Left lobe of liver (tissue), 2 donors: ENCODE measurements around the gene OSCP1. TPM values are rescaled to one million over a fixed set of nuclear protein-coding genes. Genes with fewer than 3 reads are reported as not detected.
A peak's percentile ranks its signal among the peaks of the same experiment; 100 is the strongest.

Experiments used
- ATAC-seq: fragments of 200-7000 bp; cut with Tn5 transposase; one replicate; pipeline ENCODE4 v1.9.1; 2020; ENCODE audit warnings: mild to moderate bottlenecking, moderate library complexity
- DNase-seq: peaks from one replicate; pipeline ENCODE4 v3.0.0-alpha.2; 2020; ENCODE audit warnings: low spot score
- total RNA-seq: library from RNA; stranded (reverse); gene quantifications from one replicate; pipeline ENCODE4 v1.2.1, GENCODE V29; 2021
- donor health status: DM: no; HTN: no; CAD: no; lungs with moderate emphysema.
- donor health status: DM: no; HTN: yes; CAD: no.

OSCP1 gene
- total RNA-seq, 1 donor from 2014 or later = 1.2 TPM

DNA sequence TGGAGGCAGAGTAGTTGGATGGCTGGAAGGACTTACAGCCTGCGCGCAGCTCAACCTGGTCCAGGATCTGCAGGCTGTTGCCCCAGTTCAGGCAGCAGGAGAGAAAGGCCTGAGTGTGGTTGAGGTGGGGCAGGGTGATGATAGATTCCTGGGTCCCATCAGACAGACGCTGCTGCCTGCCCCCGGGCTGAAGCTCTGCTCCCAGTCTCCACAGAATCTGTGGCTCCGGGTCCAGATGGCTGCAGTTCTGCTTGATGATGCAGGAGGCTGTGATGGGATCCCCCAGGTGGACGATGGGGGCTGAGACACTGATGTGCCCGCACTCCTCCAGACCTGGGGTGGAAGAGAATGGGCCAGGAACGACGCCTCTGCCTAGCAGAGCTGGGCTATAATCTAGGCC is 25.1 kb upstream of the OSCP1 start:
- no peak for ATAC-seq
- no peak for DNase-seq

GRCh38 chr1:36472656-36473055 is 22.4 kb upstream of the OSCP1 start:
- DNase-seq (no peak), ATAC-seq (no peak)

GRCh38 chr1:36471830-36472641 is 21.8 kb upstream of the OSCP1 start:
- DNase-seq = no peak
- ATAC-seq = no peak

DNA sequence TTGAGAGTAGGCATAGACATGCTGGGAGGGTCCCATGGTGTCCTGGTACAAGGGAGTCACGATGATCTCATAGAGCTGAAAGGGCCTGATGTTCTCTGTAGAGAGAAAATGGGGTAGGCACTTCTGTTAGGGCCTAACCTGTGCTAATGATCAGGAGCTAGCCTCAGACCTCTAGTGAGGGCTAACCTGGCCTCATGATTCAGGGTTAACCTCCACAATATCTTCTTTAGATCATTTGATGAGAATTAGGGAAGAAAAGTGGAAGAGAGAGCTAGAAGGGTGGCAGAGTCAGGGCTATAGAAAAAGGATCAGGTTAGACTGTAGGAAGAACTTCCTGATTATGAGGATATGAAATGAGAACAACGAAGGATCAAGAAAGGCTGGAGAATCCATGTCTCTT is 18.9 kb upstream of the OSCP1 start:
- no peak for ATAC-seq
- DNase-seq = no peak

- no peak for ATAC-seq
- no peak for DNase-seq
Measured at GRCh38 chr1:36467700-36468455, 17.6 kb upstream of the OSCP1 start.

DNA sequence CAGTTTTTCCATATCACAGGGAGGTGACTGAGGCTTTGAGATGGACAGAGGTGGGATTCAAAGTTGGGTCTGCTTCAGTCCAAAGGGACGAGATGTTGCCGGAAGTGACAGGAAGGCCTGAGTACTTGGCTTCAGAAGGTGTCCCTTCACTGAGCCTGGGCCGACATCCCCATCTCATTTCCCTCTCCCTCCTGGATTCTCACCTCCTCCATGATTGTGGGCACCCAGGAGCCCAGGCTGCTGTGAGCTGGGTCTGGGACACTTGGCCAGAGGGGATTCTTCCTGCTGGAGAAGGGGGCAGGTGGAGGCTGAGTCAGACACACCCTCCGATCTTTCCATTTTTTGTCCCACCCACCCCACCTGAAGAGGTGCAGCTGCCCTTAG is 16.8 kb upstream of the OSCP1 start:
- ATAC-seq (no peak), DNase-seq (no peak)

GRCh38 chr1:36466370-36467026 is 16.2 kb upstream of the OSCP1 start:
- DNase-seq (no peak), ATAC-seq (no peak)

DNA sequence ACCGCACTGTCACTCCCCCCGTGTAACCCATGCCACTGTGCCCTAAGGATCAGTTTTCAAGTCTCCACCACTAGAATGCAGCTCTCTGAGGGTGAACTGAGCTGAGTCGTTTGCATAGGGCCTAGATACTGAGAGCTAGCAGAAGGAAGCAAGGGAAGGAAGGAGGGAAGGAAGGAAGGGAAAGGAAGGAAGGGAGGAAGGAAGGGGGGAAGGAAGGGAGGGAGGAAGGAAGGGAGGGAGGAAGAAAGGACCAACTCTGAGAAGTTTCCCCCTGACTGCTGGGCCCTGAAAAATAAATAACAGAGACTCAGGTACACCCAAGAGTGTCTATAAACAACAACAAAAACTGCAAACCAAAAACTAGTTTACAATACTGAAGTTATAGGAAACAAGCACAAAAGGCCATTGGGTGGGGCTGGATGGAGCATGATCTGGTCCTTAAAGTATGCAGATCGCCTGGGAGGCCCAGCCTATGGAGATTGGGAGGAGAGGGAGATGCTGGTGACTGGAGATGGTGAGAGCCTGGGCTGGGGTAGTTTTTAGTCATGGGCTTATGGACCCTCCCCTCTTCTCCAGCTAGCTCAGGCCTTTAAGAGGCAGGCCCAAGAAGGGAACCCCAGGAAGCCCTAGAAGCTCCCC is 15.6 kb upstream of the OSCP1 start:
- ATAC-seq = no peak
- no peak for DNase-seq

GRCh38 chr1:36464605-36465393 is 14.5 kb upstream of the OSCP1 start:
- ATAC-seq = peak; percentile 45
- no peak for DNase-seq

DNA sequence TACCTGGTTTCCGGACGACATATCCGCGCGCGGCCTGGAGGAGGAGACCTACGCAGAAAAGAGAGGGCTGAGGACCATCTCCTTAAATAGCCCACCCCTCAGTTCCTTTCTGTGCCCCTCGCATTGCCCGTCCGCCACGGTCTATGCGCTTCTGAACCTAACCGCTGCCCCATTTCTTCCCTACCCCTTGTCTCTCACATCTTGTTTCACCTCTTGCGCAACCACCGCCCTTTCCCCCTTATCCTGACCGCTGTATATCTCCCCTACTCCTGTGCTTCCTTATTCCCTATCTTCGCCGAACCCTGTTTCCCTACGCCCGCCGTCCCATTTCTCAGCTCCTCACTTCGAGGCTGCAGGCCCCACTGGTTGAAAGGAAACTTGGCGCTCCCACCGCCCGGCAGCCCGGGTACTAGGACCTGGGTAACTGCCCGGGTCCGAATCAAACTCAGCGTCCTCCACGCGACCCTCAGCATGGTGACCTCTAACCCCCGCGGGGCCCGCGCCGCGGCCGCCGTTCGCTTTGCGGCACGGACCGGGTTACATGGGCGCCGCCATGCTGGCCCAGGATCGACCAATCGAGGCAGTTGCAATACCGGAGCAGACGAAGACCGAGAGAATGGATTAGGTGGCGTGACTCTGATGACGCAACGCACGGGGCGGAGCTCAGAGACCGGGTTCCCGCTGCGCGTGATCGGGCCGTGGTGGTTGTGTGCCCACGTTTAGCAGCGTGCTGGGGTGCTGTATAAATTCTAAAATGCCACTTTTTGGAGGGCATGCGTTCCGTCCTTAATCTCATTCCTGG is 13.8 kb upstream of the OSCP1 start, which contains the start of gene MRPS15:
Gene MRPS15, minus strand, starts transcription at position 582 of the 802 bp plus-strand sequence. Its CDS starts 109 bp downstream, at position 473.
- ATAC-seq = peak; percentile 95
- DNase-seq = peak; percentile 97

GRCh38 chr1:36463463-36463802 is 13.2 kb upstream of the OSCP1 start:
- ATAC-seq (peak; percentile 3), DNase-seq (no peak)

DNA sequence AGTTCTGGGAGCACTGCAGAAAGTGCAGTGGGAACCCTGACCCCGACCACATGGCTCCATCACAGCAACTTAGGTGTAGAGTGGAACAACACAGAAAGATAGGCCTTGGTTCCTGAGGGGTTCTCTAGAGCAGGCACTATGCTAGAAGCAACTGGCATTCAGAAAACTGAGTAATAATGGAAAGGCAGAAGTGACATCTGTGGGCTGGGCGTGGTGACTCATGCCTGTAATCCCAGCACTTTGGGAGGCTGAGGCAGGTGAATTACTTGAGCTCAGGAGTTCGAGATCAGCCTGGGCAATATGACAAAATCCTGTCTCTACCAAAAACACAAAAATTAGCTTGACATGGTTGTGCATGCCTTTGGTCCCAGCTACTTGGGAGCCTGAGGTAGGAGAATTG is 8.7 kb upstream of the OSCP1 start:
- DNase-seq (no peak), ATAC-seq (no peak)

DNA sequence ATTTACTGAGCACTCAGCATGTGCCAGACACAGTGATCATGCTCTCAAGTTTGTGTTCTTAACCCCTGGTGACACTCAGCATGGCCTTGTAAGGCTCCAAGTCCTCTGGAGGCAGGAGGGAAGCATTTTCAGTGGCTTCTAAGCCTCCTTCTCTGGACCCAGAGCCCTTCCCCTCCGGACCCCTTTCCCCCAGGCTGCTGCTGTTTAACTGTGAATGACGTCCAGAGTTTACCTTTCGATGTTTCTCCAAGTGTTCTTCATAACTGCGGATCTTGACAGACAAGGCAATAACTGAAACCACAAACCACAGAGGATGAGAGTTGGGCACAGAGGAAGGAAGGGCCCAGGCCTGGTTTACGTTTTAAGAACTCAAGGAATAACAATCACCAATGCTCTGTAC is 7.4 kb upstream of the OSCP1 start:
- ATAC-seq (no peak), DNase-seq (no peak)

- no peak for DNase-seq
- ATAC-seq = no peak
Measured at GRCh38 chr1:36456391-36456928, 6.2 kb upstream of the OSCP1 start.

DNA sequence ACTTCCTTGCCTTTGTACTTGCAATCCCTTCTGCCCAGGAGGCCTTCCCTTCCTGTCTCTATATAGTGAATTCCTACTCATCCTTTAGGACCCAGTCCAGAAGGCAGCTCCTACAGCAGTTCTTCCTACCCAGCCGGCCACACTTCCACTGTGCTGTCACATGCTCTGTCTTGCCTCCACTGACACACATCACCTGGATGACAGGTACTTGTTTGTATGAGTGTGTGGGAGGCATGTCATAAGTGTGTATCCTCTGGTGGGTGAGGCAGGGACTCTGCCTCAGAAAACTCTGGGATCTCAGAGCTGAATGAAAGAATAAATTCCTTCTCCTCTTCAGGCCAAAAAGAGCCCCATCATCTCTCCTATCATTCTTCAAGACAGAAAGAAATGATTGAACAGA is 5.1 kb upstream of the OSCP1 start:
- DNase-seq (no peak), ATAC-seq (no peak)

- DNase-seq (no peak), ATAC-seq (no peak)
Measured at GRCh38 chr1:36453600-36454388, 3.5 kb upstream of the OSCP1 start.

DNA sequence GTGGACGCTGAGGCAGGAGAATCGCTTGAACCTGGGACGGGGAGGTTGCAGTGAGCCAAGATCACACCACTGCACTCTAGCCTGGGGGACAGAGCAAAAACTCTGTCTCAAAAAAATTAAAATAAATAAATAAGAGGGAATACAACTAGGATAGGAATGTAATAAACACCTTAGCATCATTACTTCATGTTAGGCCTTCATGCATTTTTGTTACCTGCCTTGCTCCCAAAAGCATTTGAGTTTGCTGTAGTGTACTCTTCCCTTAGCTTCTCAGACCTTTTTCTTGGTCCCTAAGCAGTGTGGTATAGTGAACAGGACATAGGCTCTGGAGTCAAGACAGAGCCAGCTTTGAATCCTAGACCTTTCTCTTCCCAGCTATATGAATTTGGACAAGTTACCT is 2.8 kb upstream of the OSCP1 start:
- ATAC-seq (no peak), DNase-seq (no peak)

DNA sequence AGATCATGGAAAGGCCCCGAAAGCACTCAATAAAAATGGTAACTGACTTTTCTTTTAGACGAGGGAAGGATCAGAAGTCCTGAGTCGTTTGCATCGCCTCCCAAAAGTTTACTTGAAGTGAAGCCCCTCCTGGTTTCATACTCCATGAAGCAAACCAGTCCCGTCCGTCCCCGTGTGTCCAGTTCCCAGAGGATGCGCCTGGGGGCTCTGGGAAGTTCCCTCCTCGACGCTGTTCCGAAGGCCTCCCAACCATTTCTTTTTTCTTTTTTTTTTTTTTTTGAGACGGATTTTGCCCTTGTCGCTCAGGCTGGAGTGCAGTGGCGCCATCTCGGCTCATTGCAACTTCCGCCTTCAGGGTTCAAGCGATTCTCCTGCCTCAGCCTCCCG is 661 bp upstream of the OSCP1 start:
- no peak for ATAC-seq
- DNase-seq = no peak
